GM23248 (cell line): ENCODE results near the gene FAM131C.

ENCODE experiments used
- EZH2 ChIP-seq: fragments of 200-600 bp; sonication (generic); IDR thresholded peaks from 2 replicates; pipeline ENCODE4 v1.6.1; 2018; ENCODE audit warnings: antibody characterized with exemption, mild to moderate bottlenecking; ENCODE audit not compliant: insufficient read depth, poor library complexity, severe bottlenecking
- EZH2phosphoT487 ChIP-seq: fragments of 200-600 bp; sonication (generic); IDR thresholded peaks from 2 replicates; pipeline ENCODE4 v1.6.1; 2018; ENCODE audit warnings: antibody characterized with exemption, moderate library complexity, mild to moderate bottlenecking, low read depth; ENCODE audit not compliant: insufficient read depth

GRCh38 chr1:16067127-16067768, 6.2 kb downstream of the FAM131C start:
- no peak for TF ChIP-seq EZH2phosphoT487
- no peak for TF ChIP-seq EZH2
